Renal cortex interstitium (tissue), 11 donors: ENCODE data around the gene ADAMTS2. TPM values are rescaled to one million over a fixed set of nuclear protein-coding genes. Genes with fewer than 3 reads are reported as not detected.

ENCODE experiments used
- DNase-seq, 11 donors: peaks; one replicate each; pipeline ENCODE4 v3.0.0-alpha.2; 2013; ENCODE audit warnings: low read depth in 9 of 11, low spot score in 4 of 11; ENCODE audit errors: extremely low read depth in 1 of 11
- polyA plus RNA-seq, 3 donors: library from polyadenylated mRNA; unstranded; fragments of 120-200 nt; gene quantifications; one replicate each; pipeline ENCODE4 v1.2.1, GENCODE V29; 2013; ENCODE audit not compliant: insufficient read length in 3 of 3

The ADAMTS2 gene
- polyA plus RNA-seq, 3 donors, result 9.9 to 14.0 (median 10.6) TPM

GRCh38 chr5:179307013-179307800 is 38.1 kb downstream of the ADAMTS2 start:
- no peak for DNase-seq

- DNase-seq, result no peak
Measured at GRCh38 chr5:179306191-179307012, 38.9 kb downstream of the ADAMTS2 start.

- no peak for DNase-seq
Measured at GRCh38 chr5:179304871-179305270, 40.4 kb downstream of the ADAMTS2 start.

- DNase-seq, result no peak
Measured at GRCh38 chr5:179304466-179304865, 40.8 kb downstream of the ADAMTS2 start.

GRCh38 chr5:179303451-179304200 is 41.6 kb downstream of the ADAMTS2 start:
- no peak for DNase-seq

- no peak for DNase-seq
Measured at GRCh38 chr5:179302499-179303185, 42.6 kb downstream of the ADAMTS2 start.

GRCh38 chr5:179301796-179302195 is 43.5 kb downstream of the ADAMTS2 start:
- DNase-seq, result no peak

GRCh38 chr5:179301376-179301775 is 43.9 kb downstream of the ADAMTS2 start:
- no peak for DNase-seq

GRCh38 chr5:179300581-179301180 is 44.6 kb downstream of the ADAMTS2 start:
- no peak for DNase-seq

- no peak for DNase-seq
Measured at GRCh38 chr5:179298181-179298993, 46.9 kb downstream of the ADAMTS2 start.

- DNase-seq, result no peak
Measured at GRCh38 chr5:179297486-179298180, 47.6 kb downstream of the ADAMTS2 start.

- no peak for DNase-seq
Measured at GRCh38 chr5:179297026-179297425, 48.2 kb downstream of the ADAMTS2 start.

- DNase-seq, result no peak
Measured at GRCh38 chr5:179296150-179296821, 49.0 kb downstream of the ADAMTS2 start.

GRCh38 chr5:179295778-179296149 is 49.5 kb downstream of the ADAMTS2 start:
- DNase-seq, result no peak

- DNase-seq, result no peak
Measured at GRCh38 chr5:179294891-179295777, 50.1 kb downstream of the ADAMTS2 start.
